ENCODE results near the gene SCP2.

DNA sequence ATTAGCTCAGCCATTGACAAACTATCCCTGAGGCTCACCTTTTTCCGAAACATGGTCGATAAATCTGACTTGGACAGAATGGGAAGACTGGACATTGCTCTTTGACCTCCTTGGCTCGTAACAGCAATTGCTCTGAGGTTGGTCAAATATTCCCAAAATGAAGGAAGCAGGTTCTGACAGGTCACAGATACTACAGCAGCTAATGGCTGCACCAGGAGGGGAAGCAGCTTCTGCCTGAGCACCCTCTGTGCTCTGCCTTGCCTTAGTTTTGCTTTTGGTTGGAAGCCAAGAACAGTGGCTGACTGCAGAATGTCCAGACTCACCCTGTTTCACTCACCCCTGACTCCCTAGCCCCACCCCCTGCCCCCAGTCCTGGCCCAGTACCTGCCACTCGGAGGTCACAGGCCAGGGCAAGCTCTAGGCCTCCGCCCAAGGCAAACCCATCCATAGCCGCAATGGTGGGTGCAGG, 20.9 kb upstream of the SCP2 start:
- TF ChIP-seq POLR2A (IDR thresholded peaks at IDR 0.05; ENCODE audit: low read length) (no peak), GATA1 (IDR thresholded peaks at IDR 0.05; ENCODE audit: low read depth, low read length) (no peak)
